PC-3 (cell line): ENCODE measurements around the gene SAFB2.

Experiments used
- EZH2 ChIP-seq: fragments of 300-600 bp; sonication (generic); IDR thresholded peaks from one replicate; pipeline ENCODE4 v1.6.1; 2017; ENCODE audit warnings: antibody characterized with exemption, mild to moderate bottlenecking, low read length; ENCODE audit not compliant: unreplicated experiment
- TF ChIP-seq, protein P1 (sequence below): fragments of 300-600 bp; sonication (generic); conservative IDR thresholded peaks from 2 replicates; pipeline ENCODE4 v1.5.1; 2017; ENCODE audit warnings: antibody characterized with exemption, low read depth, mild to moderate bottlenecking, low read length

DNA sequence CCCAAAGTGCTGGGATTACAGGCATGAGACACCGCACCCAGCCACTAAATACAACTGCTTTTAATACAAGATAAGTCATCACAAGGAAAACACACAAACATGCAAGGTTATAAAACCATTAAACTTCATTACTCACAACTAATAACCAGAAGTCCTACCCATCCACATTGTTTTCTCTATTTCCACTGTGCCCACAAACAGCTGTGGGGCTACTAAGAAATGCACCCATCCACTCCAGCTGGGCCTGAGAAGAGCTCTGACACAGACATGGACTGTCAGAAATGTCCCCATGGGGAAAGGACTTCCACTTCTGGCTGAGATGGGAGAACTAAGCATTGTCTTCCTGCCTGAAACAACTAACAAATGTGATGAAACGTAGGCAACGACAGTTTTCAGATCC lies 17.2 kb downstream of the SAFB2 start:
- TF ChIP-seq, protein P1, sequence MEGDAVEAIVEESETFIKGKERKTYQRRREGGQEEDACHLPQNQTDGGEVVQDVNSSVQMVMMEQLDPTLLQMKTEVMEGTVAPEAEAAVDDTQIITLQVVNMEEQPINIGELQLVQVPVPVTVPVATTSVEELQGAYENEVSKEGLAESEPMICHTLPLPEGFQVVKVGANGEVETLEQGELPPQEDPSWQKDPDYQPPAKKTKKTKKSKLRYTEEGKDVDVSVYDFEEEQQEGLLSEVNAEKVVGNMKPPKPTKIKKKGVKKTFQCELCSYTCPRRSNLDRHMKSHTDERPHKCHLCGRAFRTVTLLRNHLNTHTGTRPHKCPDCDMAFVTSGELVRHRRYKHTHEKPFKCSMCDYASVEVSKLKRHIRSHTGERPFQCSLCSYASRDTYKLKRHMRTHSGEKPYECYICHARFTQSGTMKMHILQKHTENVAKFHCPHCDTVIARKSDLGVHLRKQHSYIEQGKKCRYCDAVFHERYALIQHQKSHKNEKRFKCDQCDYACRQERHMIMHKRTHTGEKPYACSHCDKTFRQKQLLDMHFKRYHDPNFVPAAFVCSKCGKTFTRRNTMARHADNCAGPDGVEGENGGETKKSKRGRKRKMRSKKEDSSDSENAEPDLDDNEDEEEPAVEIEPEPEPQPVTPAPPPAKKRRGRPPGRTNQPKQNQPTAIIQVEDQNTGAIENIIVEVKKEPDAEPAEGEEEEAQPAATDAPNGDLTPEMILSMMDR, result no peak
- no peak for TF ChIP-seq EZH2
